Suprapubic skin (tissue), 4 donors: ENCODE measurements around the gene HOXB2.

ENCODE experiments used
- CTCF ChIP-seq, 2 donors: fragments of 200-600 bp in 1 of 2; fragments of 450-650 bp in 1 of 2; sonication (generic) in 1 of 2; IDR thresholded peaks; one replicate each; pipeline ENCODE4 v1.5.1; 2016 to 2019; ENCODE audit warnings: antibody characterized with exemption in 2 of 2, mild to moderate bottlenecking in 1 of 2, moderate library complexity in 1 of 2
- EP300 ChIP-seq: sonication (generic); formaldehyde crosslinking; IDR thresholded peaks from one replicate; pipeline ENCODE4 v1.6.1; 2017; ENCODE audit warnings: antibody characterized with exemption
- POLR2AphosphoS5 ChIP-seq, 3 donors: sonication (generic); formaldehyde crosslinking; IDR thresholded peaks; one replicate each; pipeline ENCODE4 v1.6.1; 2017; ENCODE audit warnings: antibody characterized with exemption in 3 of 3

GRCh38 chr17:48567646-48568354, 22.9 kb upstream of the HOXB2 start:
- TF ChIP-seq CTCF (IDR thresholded peaks at IDR 0.05) (no peak), POLR2AphosphoS5 (IDR thresholded peaks at IDR 0.05) (no peak), EP300 (no peak)
